Body of pancreas (tissue), 4 donors: ENCODE results near the gene IL1A.

ENCODE experiments used
- CTCF ChIP-seq, 7 experiments: fragments of 450-650 bp in 4 of 7; fragments of 200-600 bp in 3 of 7; sonication (generic) in 3 of 7; IDR thresholded peaks; one replicate each; pipeline ENCODE4 v1.5.1; 2016 to 2019; ENCODE audit warnings: antibody characterized with exemption in 7 of 7
- POLR2A ChIP-seq, 3 donors: fragments of 450-650 bp; IDR thresholded peaks; one replicate each; pipeline ENCODE4 v1.6.1; 2016; ENCODE audit warnings: antibody characterized with exemption in 3 of 3, mild to moderate bottlenecking in 2 of 3

DNA sequence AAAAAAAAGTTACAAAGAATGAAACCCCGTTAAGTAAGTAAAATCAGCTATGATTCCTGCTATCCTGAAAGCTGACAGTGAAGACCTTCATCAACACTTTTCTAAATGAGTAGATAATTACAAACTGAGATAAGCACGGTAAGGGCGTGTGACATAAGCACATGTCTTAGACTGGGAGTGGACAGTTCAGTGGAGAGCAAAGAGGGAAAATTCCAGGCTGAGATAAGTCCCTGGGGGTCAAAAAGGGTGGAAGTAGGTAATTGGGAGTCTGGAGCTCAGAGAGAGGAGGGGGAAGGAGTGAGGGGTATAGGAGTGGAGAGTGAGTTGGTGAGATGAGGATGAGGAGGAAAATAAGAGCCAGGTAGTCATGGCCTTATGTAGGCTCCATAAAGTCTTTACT is 4.4 kb upstream of the IL1A start:
- no peak for TF ChIP-seq CTCF (IDR thresholded peaks at IDR 0.05)
- TF ChIP-seq POLR2A (IDR thresholded peaks at IDR 0.05), result no peak
